Measurements from ENCODE around the gene EFTUD2. TPM values are rescaled to one million over a fixed set of nuclear protein-coding genes. Genes with fewer than 3 reads are reported as not detected.
"Not testable (repeated sequence)": the region's sequence is repeated elsewhere in the genome, so short reads cannot be mapped to it uniquely, and the experiment has no call there.

EFTUD2 gene
- total and polyA plus RNA-seq, 2 of the 8 experiments (the other 6 are each of a cell fraction or from before 2014, with no cell fraction given), result 118 to 195 TPM

DNA sequence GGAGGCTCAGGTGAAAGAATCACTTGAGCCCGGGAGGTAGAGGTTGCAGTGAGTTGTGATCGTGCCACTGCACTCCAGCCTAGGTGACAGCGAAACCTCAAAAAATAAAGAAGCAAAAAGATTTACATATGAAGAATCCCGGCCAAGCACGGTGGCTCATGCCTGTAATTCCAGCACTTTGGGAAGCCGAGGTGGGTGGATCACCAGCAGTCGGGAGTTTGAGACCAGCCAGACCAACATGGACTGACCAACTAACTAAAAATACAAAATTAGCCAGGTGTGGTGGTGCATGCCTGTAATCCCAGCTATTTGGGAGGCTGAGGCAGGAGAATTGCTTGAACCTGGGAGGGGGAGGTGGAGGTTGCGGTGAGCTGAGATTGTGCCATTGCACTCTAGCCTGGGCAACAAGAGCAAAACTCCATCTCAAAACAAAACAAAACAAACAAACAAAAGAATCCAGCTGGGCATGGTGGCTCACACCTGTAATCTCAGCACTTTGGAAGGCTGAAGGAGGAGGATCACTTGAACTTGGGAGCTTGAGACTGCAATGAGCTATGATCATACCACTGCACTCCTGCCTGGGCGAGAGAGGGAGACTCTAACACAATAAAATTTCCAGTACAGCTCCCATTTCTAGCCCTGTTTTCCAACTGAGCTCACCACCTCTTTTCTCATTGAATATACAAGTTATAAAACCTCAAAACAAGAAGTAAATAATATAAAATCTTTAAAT lies 90.4 kb downstream of the EFTUD2 start:
- H3K9me3 ChIP-seq (ENCODE audit: insufficient read depth in 2 of 2, low read depth in 1 of 2, low read length in 1 of 2); H2BK120ac ChIP-seq (replicated peaks; ENCODE audit: low read depth, low read length); H2BK20ac ChIP-seq (ENCODE audit: low read length); H2BK12ac ChIP-seq (ENCODE audit: low read depth, low read length); H3K4me3 ChIP-seq (ENCODE audit: extremely low read depth in 1 of 4, insufficient read depth in 2 of 4, low read depth in 3 of 4, low read length in 4 of 4); H2BK5ac ChIP-seq (ENCODE audit: low read depth, low read length); H3K27ac ChIP-seq (ENCODE audit: low read depth, low read length); H2AFZ ChIP-seq (ENCODE audit: low read length); H3K79me1 ChIP-seq (ENCODE audit: low read depth, low read length); H3K14ac ChIP-seq (ENCODE audit: insufficient read length); H3K9ac ChIP-seq (replicated peaks in 1 of 4; ENCODE audit: extremely low read depth in 1 of 4, low read depth in 3 of 4, low read length in 3 of 4); H3K27me3 ChIP-seq (replicated peaks in 1 of 4; ENCODE audit: control insufficient read depth in 3 of 4, extremely low read depth in 1 of 4, insufficient read depth in 3 of 4, low read length in 3 of 4); H3K18ac ChIP-seq (ENCODE audit: extremely low read depth, low read length); FAIRE-seq; DNase-seq (ENCODE audit: low read depth in 1 of 2, low spot score in 2 of 2); H3K4ac ChIP-seq (replicated peaks; ENCODE audit: insufficient read length, low read depth, low read length); H2AK5ac ChIP-seq (ENCODE audit: low read depth, low read length); H2BK15ac ChIP-seq (ENCODE audit: low read length); H4K91ac ChIP-seq (replicated peaks; ENCODE audit: insufficient read length, low read length); H3K23me2 ChIP-seq (ENCODE audit: low read depth, low read length); H3K4me1 ChIP-seq (replicated peaks in 1 of 4; ENCODE audit: control insufficient read depth in 3 of 4, insufficient read depth in 4 of 4, low read length in 3 of 4); H4K8ac ChIP-seq (ENCODE audit: extremely low read depth, insufficient read depth, low read length); H4K5ac ChIP-seq (ENCODE audit: insufficient read length, low read depth, low read length); H3K4me2 ChIP-seq (ENCODE audit: insufficient read depth in 1 of 2, low read depth in 2 of 2, low read length in 2 of 2); H3K23ac ChIP-seq (ENCODE audit: insufficient read length); H3K56ac ChIP-seq (replicated peaks; ENCODE audit: insufficient read length, low read depth, low read length): not testable (repeated sequence)
- WGBS, 2 experiments (ENCODE audit: extremely low coverage in 1 of 2, insufficient coverage in 1 of 2, insufficient read length in 1 of 2, insufficient replicate concordance in 2 of 2, low coverage in 1 of 2, low lambda C conversion rate in 2 of 2, missing lambda C conversion rate in 1 of 2), result 93% methylated on average over 9 of the region's 9 CpGs; no CpG with 5 or more reads in 1 of the 2 experiments
- H4K20me1 ChIP-seq (replicated peaks in 1 of 2; ENCODE audit: control insufficient read depth in 1 of 2, insufficient read depth in 2 of 2, low read length in 2 of 2), result peaks cover 22 to 25% of the 10 kb centered on the region in 2 experiments
- H3K79me2 ChIP-seq (ENCODE audit: control insufficient read depth in 1 of 2, insufficient read depth in 2 of 2, low read length in 2 of 2), result peaks cover 7 to 87% of the 10 kb centered on the region in 2 experiments; a peak in 3 of 4 replicates
- CTCF ChIA-PET (ENCODE audit: partially characterized antibody), result interaction anchor here (0.5 to 1.6 kb wide), 4 partner anchors 11 to 73 kb away, joined by 3 to 6 read pairs (median 4); no protein-coding TSS in a partner anchor
- POLR2A ChIA-PET (ENCODE audit: partially characterized antibody), result interaction anchor here (0.8 kb wide), 1 partner anchor 11 kb away, joined by 4 read pairs; no protein-coding TSS in a partner anchor
- peaks cover 10 to 23% (median 19%) of the 10 kb centered on the region in 4 experiments for H3K36me3 ChIP-seq (ENCODE audit: control insufficient read depth in 2 of 4, insufficient read depth in 4 of 4, low read length in 3 of 4)
